Measurements from ENCODE around the gene NOX3.
"Not testable (repeated sequence)": the region's sequence is repeated elsewhere in the genome, so short reads cannot be mapped to it uniquely, and the experiment has no call there.

The NOX3 gene

DNA sequence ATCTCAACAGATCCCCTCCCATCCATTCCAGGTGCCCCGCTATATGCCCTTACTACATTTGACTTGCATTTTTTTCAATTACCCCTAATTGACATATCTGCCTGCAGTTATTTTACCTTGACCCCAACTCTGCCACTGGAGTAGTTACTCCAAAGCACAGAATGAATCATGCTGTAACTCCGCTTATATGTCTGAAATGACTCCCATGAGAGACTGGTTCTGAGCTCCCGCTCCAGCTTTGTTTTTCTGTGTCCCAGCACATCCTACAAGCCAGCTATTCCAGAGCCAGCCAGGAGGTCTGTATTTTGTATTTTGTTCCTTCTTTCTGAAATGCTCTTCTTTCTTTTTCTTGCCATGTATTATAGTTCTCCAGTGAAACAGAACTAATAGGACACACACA, 10.9 kb upstream of the NOX3 start:
- DNase-seq, result no peak
- no peak for ATAC-seq

GRCh38 chr6:155461556-155461955, 5.9 kb upstream of the NOX3 start:
- DNase-seq, result no peak
- no peak for ATAC-seq

GRCh38 chr6:155454471-155454870, 1.2 kb downstream of the NOX3 start:
- DNase-seq (no peak), ATAC-seq (no peak)

DNA sequence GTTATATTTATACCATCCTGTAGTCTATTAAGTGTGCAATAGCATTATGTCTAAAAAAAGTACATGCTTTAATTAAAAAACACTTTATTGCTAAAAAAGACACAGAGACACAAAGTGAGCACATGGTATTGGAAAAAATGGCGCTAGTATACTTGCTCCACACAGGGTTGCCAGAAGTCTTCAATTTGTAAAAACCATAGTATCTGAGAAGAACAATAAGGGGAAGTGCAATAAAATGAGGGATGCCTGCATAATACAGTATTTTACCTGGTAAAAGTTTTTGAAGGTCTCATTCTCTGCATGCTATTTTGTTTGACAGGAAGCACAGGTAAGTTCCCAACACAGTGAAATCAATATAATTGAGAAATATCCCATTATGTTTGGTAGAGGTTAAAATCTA, 1.6 kb downstream of the NOX3 start:
- DNase-seq (no peak), ATAC-seq (no peak)

- DNase-seq (no peak), ATAC-seq (no peak)
Measured at GRCh38 chr6:155452576-155452975, 3.1 kb downstream of the NOX3 start.

- DNase-seq, ATAC-seq: not testable (repeated sequence)
Measured at GRCh38 chr6:155451530-155451929, 4.1 kb downstream of the NOX3 start.

GRCh38 chr6:155450240-155450581, 5.4 kb downstream of the NOX3 start:
- ATAC-seq, result no peak
- no peak for DNase-seq

- ATAC-seq (no peak), DNase-seq (no peak)
Measured at GRCh38 chr6:155449450-155450239, 6.0 kb downstream of the NOX3 start.

- ATAC-seq (no peak), DNase-seq (no peak)
Measured at GRCh38 chr6:155448668-155449449, 6.8 kb downstream of the NOX3 start.

- DNase-seq (no peak), ATAC-seq (no peak)
Measured at GRCh38 chr6:155447949-155448348, 7.7 kb downstream of the NOX3 start.

DNA sequence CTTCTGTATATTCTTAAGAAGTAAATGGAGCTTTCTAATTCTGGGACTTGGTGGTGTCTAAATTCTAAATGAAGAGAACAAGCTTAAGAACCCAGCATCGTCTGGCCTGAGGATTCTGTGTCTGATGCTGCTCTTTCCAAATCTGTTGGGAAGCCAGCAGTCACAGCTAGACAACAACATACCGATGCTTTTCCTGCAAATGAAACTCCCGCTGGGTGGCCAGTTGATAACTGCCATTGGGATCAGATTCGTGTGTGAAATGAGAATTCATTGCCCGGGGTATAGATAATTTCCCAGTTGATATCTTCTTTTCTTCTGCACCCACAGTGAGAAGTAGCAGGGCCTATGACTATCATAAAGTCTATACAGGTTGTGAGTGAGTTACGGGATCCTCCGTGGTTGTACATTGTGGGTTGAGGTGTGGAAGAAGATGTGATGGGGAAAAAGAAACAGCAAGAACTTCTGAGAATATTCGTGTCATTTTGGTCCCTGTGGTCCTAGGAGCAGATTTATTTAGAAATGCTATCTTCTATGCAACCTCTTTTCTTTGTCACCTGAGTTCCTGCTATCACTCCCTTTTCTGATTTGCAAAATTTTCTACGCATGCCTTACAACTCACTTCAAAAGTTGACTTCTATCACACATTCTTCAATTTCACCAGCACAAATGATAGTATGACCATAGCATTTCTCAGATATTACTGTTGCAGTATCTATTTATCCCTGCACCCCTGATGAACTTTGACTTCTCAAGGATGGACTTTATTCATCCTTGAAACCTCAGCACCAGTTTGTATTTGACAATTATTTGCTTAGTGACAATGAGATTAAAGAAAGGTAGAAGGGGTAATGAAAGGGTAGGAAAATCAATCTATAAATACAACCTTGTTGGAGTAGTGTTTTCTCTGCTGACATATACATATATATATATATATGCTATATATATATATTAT, 10.4 kb downstream of the NOX3 start:
- DNase-seq, result no peak
- peak; percentile 46 for ATAC-seq

GRCh38 chr6:155444120-155444917, 11.3 kb downstream of the NOX3 start:
- DNase-seq (no peak), ATAC-seq (no peak)

- no peak for ATAC-seq
- no peak for DNase-seq
Measured at GRCh38 chr6:155443168-155443567, 12.5 kb downstream of the NOX3 start.

GRCh38 chr6:155442562-155442961, 13.1 kb downstream of the NOX3 start:
- ATAC-seq (no peak), DNase-seq (no peak)

DNA sequence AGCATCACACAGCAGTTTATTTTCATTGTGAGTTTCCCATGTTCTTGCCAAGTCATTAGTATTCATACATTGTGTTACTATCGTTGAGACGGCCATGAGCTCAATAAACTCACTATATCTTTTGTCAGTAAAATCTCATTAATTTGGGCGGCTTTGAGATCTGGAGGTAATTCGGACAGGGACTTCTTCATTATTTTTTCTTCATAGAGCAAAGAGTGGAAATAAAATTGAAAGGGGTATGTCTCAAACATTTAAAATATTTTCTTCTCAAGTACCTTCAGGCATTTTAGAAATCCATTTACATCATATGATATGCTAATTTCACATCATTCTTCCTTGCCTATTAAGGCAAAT, 14.6 kb downstream of the NOX3 start:
- DNase-seq, result no peak

GRCh38 chr6:155440398-155441111, 15.1 kb downstream of the NOX3 start:
- no peak for DNase-seq
- ATAC-seq, result no peak

More for the DNA sequence above, 14.6 kb downstream of the NOX3 start:
- ATAC-seq, result no peak

GRCh38 chr6:155439376-155439775, 16.3 kb downstream of the NOX3 start:
- no peak for ATAC-seq
- no peak for DNase-seq

DNA sequence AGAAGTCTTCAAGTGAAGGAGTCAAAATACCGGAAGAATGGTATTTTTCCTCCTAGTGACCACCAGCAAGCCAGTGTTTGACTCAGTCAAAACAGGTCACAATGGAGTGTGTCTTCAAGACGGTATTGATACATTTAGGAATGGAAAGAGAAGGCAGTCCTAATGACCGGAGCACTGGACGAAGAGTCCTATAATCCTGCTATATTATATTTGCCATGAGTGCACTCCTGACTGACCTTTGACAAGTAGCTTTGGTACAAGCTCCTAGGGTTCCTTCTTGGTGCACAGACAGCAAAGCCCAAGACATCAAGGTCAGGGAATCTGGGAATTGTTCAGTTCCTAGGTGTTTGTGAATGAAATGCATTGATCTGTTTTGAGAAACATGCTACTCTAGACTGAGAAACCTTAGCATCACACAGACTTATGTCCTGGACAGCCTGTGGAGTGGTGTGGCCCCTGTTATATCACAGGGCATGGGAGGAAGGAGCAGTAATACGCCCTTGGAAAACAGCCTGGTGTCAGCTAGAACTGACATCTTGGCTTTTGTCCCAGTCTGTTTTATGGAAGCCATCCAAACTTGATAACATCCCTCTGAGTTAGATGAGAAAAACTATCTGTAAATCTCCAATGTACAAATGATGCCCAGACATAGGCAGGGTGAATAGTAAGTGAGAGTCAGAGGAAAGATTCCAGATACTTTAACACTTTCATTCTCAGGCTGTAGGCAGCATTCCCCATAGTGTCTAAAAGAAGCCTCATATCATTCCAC, 18.5 kb downstream of the NOX3 start:
- ATAC-seq, result no peak

GRCh38 chr6:155434829-155435423, 20.7 kb downstream of the NOX3 start:
- ATAC-seq, result no peak
- DNase-seq, result no peak

More for the DNA sequence above, 18.5 kb downstream of the NOX3 start:
- no peak for DNase-seq

- ATAC-seq (no peak), DNase-seq (no peak)
Measured at GRCh38 chr6:155434096-155434495, 21.5 kb downstream of the NOX3 start.

Measured in stimulated activated naive CD8-positive, alpha-beta T cell treated with anti-CD3 and anti-CD28 coated beads, Interleukin-15, Interleukin-2, amounts not matched to agents 100 U/mL and 50 U/mL, for 24 hours (primary cell).